HepG2 (cell line): ENCODE results near the gene TFPI. TPM values are rescaled to one million over a fixed set of nuclear protein-coding genes. Genes with fewer than 3 reads are reported as not detected.

Source experiments
- EHMT2 ChIP-seq: fragments of 200-600 bp; sonication (generic); IDR thresholded peaks from 2 replicates; pipeline ENCODE4 v1.7.0; 2017; ENCODE audit warnings: antibody characterized with exemption, low read depth, low read length, borderline replicate concordance
- GMEB1 ChIP-seq: sonication (generic); formaldehyde crosslinking; IDR thresholded peaks from 2 replicates; pipeline ENCODE4 v1.5.1; 2020; ENCODE audit warnings: missing genetic modification reagents, mild to moderate bottlenecking, borderline replicate concordance
- LRRFIP1 ChIP-seq: sonication (generic); formaldehyde crosslinking; conservative IDR thresholded peaks from 2 replicates; pipeline ENCODE4 v1.4.0; 2020; ENCODE audit warnings: missing genetic modification reagents
- MAX ChIP-seq: IDR thresholded peaks from 2 replicates; pipeline ENCODE4 v1.6.1; 2012; ENCODE audit warnings: inconsistent platforms
- PAF1 ChIP-seq: IDR thresholded peaks from 2 replicates; pipeline ENCODE4 v1.6.1; 2016; ENCODE audit warnings: missing genetic modification reagents, missing compliant biosample characterization
- PHF21A ChIP-seq: sonication (generic); formaldehyde crosslinking; IDR thresholded peaks from 2 replicates; pipeline ENCODE4 v1.5.0; 2020; ENCODE audit warnings: mild to moderate bottlenecking, missing genetic modification reagents
- POLR2AphosphoS2 ChIP-seq: IDR thresholded peaks from 2 replicates; pipeline ENCODE4 v1.6.1; 2011; ENCODE audit warnings: low read depth, low read length, improper control_type of control experiment
- RFXANK ChIP-seq: IDR thresholded peaks from 2 replicates; pipeline ENCODE4 v1.6.1; 2016
- SMAD1 ChIP-seq: sonication (generic); formaldehyde crosslinking; IDR thresholded peaks from 2 replicates; pipeline ENCODE4 v1.4.0; 2020; ENCODE audit warnings: missing genetic modification reagents, low read depth, mild to moderate bottlenecking, borderline replicate concordance
- THAP11 ChIP-seq: IDR thresholded peaks from 2 replicates; pipeline ENCODE4 v1.6.1; 2016; ENCODE audit warnings: missing biosample characterization, missing genetic modification reagents
- TMF1 ChIP-seq: sonication (generic); formaldehyde crosslinking; IDR thresholded peaks from 2 replicates; pipeline ENCODE4 v1.8.1; 2022; ENCODE audit warnings: low read depth, missing genetic modification reagents
- TRIM24 ChIP-seq: sonication (generic); formaldehyde crosslinking; IDR thresholded peaks from 2 replicates; pipeline ENCODE4 v1.8.0; 2022; ENCODE audit warnings: mild to moderate bottlenecking, missing genetic modification reagents
- TSC22D2 ChIP-seq: sonication (generic); formaldehyde crosslinking; IDR thresholded peaks from 2 replicates; pipeline ENCODE4 v1.5.1; 2020; ENCODE audit warnings: missing genetic modification reagents, mild to moderate bottlenecking, borderline replicate concordance
- XBP1 ChIP-seq: sonication (generic); formaldehyde crosslinking; IDR thresholded peaks from 2 replicates; pipeline ENCODE4 v1.5.0; 2020; ENCODE audit warnings: missing genetic modification reagents
- ZBTB3 ChIP-seq: sonication (generic); formaldehyde crosslinking; IDR thresholded peaks from 2 replicates; pipeline ENCODE4 v1.4.0; 2020; ENCODE audit warnings: low read depth, mild to moderate bottlenecking, moderate library complexity, missing genetic modification reagents, borderline replicate concordance
- ZMAT5 ChIP-seq: sonication (generic); formaldehyde crosslinking; IDR thresholded peaks from 2 replicates; pipeline ENCODE4 v1.5.0; 2020; ENCODE audit warnings: mild to moderate bottlenecking, low read depth, missing genetic modification reagents, borderline replicate concordance
- ZNF264 ChIP-seq: sonication (generic); formaldehyde crosslinking; IDR thresholded peaks from 2 replicates; pipeline ENCODE4 v1.4.0; 2020; ENCODE audit warnings: missing genetic modification reagents
- ZNF383 ChIP-seq: sonication (generic); formaldehyde crosslinking; IDR thresholded peaks from 2 replicates; pipeline ENCODE4 v1.4.0; 2020; ENCODE audit warnings: missing genetic modification reagents, mild to moderate bottlenecking, borderline replicate concordance
- ZNF501 ChIP-seq: sonication (generic); formaldehyde crosslinking; IDR thresholded peaks from 2 replicates; pipeline ENCODE4 v1.5.1; 2020; ENCODE audit warnings: mild to moderate bottlenecking, moderate library complexity, missing genetic modification reagents
- ZNF557 ChIP-seq: sonication (generic); formaldehyde crosslinking; IDR thresholded peaks from 2 replicates; pipeline ENCODE4 v1.4.0; 2020; ENCODE audit warnings: missing genetic modification reagents
- ZNF607 ChIP-seq: sonication (generic); formaldehyde crosslinking; IDR thresholded peaks from 2 replicates; pipeline ENCODE4 v1.5.1; 2020; ENCODE audit warnings: missing genetic modification reagents, mild to moderate bottlenecking, borderline replicate concordance
- ZNF737 ChIP-seq: sonication (generic); formaldehyde crosslinking; IDR thresholded peaks from 2 replicates; pipeline ENCODE4 v1.5.0; 2020; ENCODE audit warnings: missing genetic modification reagents, mild to moderate bottlenecking, borderline replicate concordance
- ZXDC ChIP-seq: sonication (generic); formaldehyde crosslinking; IDR thresholded peaks from 2 replicates; pipeline ENCODE4 v1.5.0; 2020; ENCODE audit warnings: mild to moderate bottlenecking, missing genetic modification reagents
- polyA plus RNA-seq, 8 experiments: library from polyadenylated mRNA; depleted of rRNA in 3 of 8; stranded (reverse) in 7 of 8; unstranded in 1 of 8; fragments of >200 nt; fragmentation: Illumina TruSeq in 4 of 8; extraction: Trizol in 4 of 8; gene quantifications; 2 replicates each; pipeline versions ENCODE4 v1.2.1 to v1.2.3, GENCODE V29; 2011 to 2016; ENCODE audit warnings: low read depth in 4 of 8, missing spikeins in 1 of 8, mixed read lengths in 1 of 8; ENCODE audit not compliant: insufficient read depth in 1 of 8
- total RNA-seq, 5 experiments: library from RNA; depleted of rRNA; stranded (reverse); fragments of >200 nt; fragmentation: Illumina TruSeq; extraction: Trizol; gene quantifications; 2 replicates each; pipeline ENCODE4 v1.2.3, GENCODE V29; 2016; ENCODE audit warnings: low read depth in 1 of 5

Gene TFPI
- total and polyA plus RNA-seq, 2 of the 13 experiments (the other 11 are each of a cell fraction or from before 2014, with no cell fraction given): 301 to 436 TPM

- TF ChIP-seq ZNF607 (peak; percentile 78; the same call in 1 of the 2 replicates), ZXDC (CRISPR knock-in tag) (no peak), ZNF557 (CRISPR knock-in tag) (no peak), ZMAT5 (no peak), SMAD1 (no peak), PHF21A (CRISPR knock-in tag) (peak; percentile 94), TSC22D2 (CRISPR knock-in tag) (peak; percentile 85; the same call in 1 of the 2 replicates), XBP1 (no peak), ZNF264 (CRISPR knock-in tag) (peak; percentile 86), TRIM24 (CRISPR knock-in tag) (peak; percentile 74; the same call in 1 of the 2 replicates), EHMT2 (no peak), THAP11 (peak; percentile 79), ZNF501 (CRISPR knock-in tag) (no peak), TMF1 (CRISPR knock-in tag) (no peak), GMEB1 (no peak), POLR2AphosphoS2 (0 out of 2 replicates have a peak, but pooled peaks have one; percentile 21), ZBTB3 (CRISPR knock-in tag) (no peak; the same call in 1 of the 2 replicates), PAF1 (CRISPR knock-in tag) (no peak), ZNF383 (CRISPR knock-in tag) (no peak), LRRFIP1 (no peak), RFXANK (0 out of 2 replicates have a peak, but pooled peaks have one; percentile 58), ZNF737 (CRISPR knock-in tag) (no peak), MAX (peak; percentile 70)
Measured at GRCh38 chr2:187509667-187510417, 44.4 kb downstream of the TFPI start (continued).
